ENCODE results near the gene RELN.
"Not testable (repeated sequence)": the region's sequence is repeated elsewhere in the genome, so short reads cannot be mapped to it uniquely, and the experiment has no call there.

- not testable (repeated sequence) for TF ChIP-seq SPI1, POLR2A, POU2F2, POLR2AphosphoS5 (IDR thresholded peaks at IDR 0.05; ENCODE audit: low read depth, low read length)
Observed at GRCh38 chr7:103815972-103816371, 173.5 kb downstream of the RELN start.
